Measurements from ENCODE around the gene ADGRG2. TPM values are rescaled to one million over a fixed set of nuclear protein-coding genes. Genes with fewer than 3 reads are reported as not detected.

Gene ADGRG2
- total and polyA plus RNA-seq, 2 donors, result 1.5 to 2.4 TPM

- 93% methylated on average over 8 of the region's 8 CpGs for WGBS
- H3K36me3 ChIP-seq (ENCODE audit: insufficient read depth), result peaks cover 5% of the 10 kb centered on the region
- H3K4me3 ChIP-seq (ENCODE audit: low read depth, low read length), result no peak overlapping the region
- H3K27ac ChIP-seq (ENCODE audit: low read depth), result no peak overlapping the region
- DNase-seq (ENCODE audit: extremely low spot score), result no peak
- H3K4me1 ChIP-seq (ENCODE audit: insufficient read depth), result no peaks in the 10 kb centered on the region
Observed at GRCh38 chrX:18949944-18950301, 172.3 kb downstream of the ADGRG2 start.

DNA sequence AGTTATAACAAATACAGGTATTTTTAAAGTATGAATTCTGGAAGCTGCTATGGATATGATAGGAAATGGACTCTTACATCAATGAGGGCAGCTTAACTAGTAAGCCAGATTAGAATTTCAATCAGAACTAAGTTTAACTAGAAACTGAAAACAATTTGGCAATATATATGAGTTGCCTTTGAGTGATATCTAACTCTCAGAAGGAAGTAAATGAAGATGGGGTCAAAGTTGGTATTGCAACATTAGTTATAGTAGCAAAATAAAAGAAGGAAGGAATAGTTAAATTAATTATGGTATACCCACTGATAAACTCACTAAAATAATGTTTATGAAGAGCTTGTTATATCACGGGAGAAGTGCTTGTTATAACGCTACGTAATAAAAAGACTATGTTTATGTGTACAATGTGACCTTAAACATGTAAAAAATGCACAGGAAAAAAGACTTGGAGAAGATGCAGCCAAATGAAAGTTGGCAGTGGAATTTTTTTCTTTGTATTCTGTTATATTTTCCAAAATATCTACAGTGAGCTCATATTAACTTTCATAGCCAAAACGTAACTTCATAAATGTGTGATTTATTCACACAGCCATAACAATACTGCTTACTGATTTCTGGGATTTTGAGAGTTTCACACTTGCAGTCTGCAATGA is 172.9 kb downstream of the ADGRG2 start:
- 61% methylated on average over 4 of the region's 4 CpGs for WGBS
- Histone ChIP-seq H3K4me1 (ENCODE audit: insufficient read depth) (no peaks in the 10 kb centered on the region), H3K36me3 (ENCODE audit: insufficient read depth) (peaks cover 5% of the 10 kb centered on the region), H3K4me3 (ENCODE audit: low read depth, low read length) (no peak overlapping the region), H3K27ac (ENCODE audit: low read depth) (no peak overlapping the region)
- DNase-seq (ENCODE audit: extremely low spot score), result no peak

DNA sequence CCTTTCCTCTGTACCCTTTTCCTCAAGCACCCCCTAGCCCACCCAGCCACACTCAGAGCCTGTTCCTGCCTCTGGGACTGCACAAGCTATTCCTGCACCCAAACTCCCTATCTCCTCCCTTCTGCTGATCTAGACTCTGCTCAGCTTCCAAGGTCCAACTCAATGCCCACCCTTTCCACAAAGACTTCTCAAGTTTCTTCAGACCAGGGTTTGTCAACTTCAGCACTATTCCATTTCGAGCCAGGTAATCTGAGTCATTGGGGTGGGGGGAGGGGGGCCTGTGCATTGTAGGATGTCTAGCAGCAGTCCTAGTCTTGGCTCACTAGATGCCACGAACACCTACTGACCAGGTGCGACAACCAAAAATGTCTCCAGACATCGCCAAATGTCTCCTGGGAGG is 175.7 kb downstream of the ADGRG2 start:
- Histone ChIP-seq H3K27ac (ENCODE audit: low read depth) (no peak overlapping the region), H3K36me3 (ENCODE audit: insufficient read depth) (peaks cover 5% of the 10 kb centered on the region), H3K4me3 (ENCODE audit: low read depth, low read length) (no peak overlapping the region), H3K4me1 (ENCODE audit: insufficient read depth) (no peaks in the 10 kb centered on the region)
- WGBS, result 96% methylated on average over 4 of the region's 4 CpGs
- DNase-seq (ENCODE audit: extremely low spot score), result no peak

DNA sequence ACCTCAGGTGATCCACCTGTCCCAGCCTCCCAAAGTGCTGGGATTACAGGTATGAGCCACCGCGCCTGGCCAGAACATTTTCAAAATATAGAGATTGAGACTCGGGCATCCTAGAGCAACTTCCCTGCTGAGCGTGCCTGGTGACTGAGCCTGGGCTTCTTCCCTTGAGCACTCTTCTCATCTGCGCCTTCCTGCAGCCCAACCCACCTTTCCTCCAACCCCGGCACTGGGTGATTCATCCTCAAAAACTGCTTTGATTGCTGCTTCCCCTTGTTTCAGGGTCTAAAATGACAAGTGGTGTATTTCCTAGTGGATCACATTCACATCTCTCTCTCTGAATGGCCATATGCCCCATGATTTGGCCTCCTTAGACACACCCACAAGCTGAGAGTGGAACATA is 176.1 kb downstream of the ADGRG2 start:
- Histone ChIP-seq H3K27ac (ENCODE audit: low read depth) (no peak overlapping the region), H3K4me3 (ENCODE audit: low read depth, low read length) (no peak overlapping the region), H3K4me1 (ENCODE audit: insufficient read depth) (no peaks in the 10 kb centered on the region), H3K36me3 (ENCODE audit: insufficient read depth) (peaks cover 5% of the 10 kb centered on the region)
- 99% methylated on average over 6 of the region's 6 CpGs for WGBS
- DNase-seq (ENCODE audit: extremely low spot score), result no peak

DNA sequence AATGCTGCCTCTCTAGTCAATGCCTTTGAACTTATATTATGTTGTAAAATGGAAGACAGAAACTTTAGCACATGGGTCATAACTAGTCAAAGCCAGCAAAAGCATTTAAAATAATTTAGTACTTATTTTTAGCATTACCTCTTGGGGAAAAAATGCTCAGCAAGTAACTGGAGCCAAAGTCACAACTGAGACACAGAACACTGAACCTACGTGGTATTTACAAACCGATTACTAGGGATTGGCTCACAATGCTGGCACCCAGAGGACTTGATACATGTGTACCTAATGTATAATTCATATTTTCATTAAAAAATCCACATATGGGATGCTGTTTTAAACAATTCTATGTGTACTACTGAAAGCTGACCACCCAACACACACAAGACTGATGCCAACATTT is 176.8 kb downstream of the ADGRG2 start:
- no peak overlapping the region for H3K27ac ChIP-seq (ENCODE audit: low read depth)
- no peaks in the 10 kb centered on the region for H3K4me1 ChIP-seq (ENCODE audit: insufficient read depth)
- H3K4me3 ChIP-seq (ENCODE audit: low read depth, low read length), result no peak overlapping the region
- 83% methylated on average over 2 of the region's 2 CpGs for WGBS
- DNase-seq (ENCODE audit: extremely low spot score), result no peak
- peaks cover 5% of the 10 kb centered on the region for H3K36me3 ChIP-seq (ENCODE audit: insufficient read depth)

DNA sequence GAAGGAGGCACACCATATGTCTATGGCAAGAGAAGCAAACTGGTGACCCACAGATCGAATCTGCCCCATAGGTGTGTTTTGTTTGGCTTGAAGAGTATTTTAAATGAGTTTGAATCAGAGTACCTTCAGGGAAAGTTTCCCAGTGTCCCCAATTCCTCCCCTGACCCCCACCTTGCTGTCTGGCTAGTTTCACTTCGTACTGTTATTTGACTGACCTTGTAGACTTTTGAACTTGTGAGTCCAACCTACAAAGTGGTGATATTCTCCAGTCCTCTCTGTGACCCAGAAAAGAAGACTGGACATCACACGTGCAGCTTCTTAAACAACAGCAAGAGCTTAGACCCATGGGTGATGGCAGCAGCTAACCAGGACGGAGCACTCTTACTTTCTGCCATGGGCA is 177.8 kb downstream of the ADGRG2 start:
- Histone ChIP-seq H3K4me1 (ENCODE audit: insufficient read depth) (no peaks in the 10 kb centered on the region), H3K36me3 (ENCODE audit: insufficient read depth) (peaks cover 2% of the 10 kb centered on the region), H3K4me3 (ENCODE audit: low read depth, low read length) (no peak overlapping the region), H3K27ac (ENCODE audit: low read depth) (no peak overlapping the region)
- DNase-seq (ENCODE audit: extremely low spot score), result no peak
- WGBS, result 85% methylated on average over 4 of the region's 4 CpGs

DNA sequence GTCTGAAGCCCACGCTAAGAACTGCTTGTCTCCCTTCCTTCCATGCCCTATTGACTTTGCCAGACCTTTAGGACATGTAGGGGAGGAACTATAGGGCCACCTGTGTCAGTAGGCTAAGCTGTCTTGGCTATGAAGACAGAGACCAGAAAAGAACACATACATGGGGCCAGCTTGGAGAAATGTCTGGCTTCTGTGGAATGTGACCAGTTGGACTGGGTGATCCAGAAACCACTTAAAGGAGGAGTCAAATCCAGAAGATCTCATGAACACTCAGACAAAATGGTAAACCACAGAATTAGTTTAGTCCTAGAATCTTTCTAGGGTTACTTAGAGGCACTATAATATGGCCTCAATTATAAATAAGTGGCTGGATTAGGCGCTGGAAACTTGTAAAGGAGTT is 180.4 kb downstream of the ADGRG2 start:
- 100% methylated on average over 2 of the region's 2 CpGs for WGBS
- no peak for DNase-seq (ENCODE audit: extremely low spot score)
- no peak overlapping the region for H3K27ac ChIP-seq (ENCODE audit: low read depth)

More for the DNA sequence above, 180.4 kb downstream of the ADGRG2 start:
- Histone ChIP-seq H3K36me3 (ENCODE audit: insufficient read depth) (peaks cover 2% of the 10 kb centered on the region), H3K4me1 (ENCODE audit: insufficient read depth) (no peaks in the 10 kb centered on the region), H3K4me3 (ENCODE audit: low read depth, low read length) (no peak overlapping the region)

Other genes starting within 250 kb of the ADGRG2 start
- 20.6 TPM for gene PHKA2, start 138.4 kb downstream of the ADGRG2 start, total RNA-seq
- gene PHKA2, start 138.4 kb downstream of the ADGRG2 start, polyA plus RNA-seq, result 14.7 TPM
- gene PDHA1, start 221.5 kb upstream of the ADGRG2 start, total RNA-seq, result 90.3 TPM
- 145 TPM for gene PDHA1, start 221.5 kb upstream of the ADGRG2 start, polyA plus RNA-seq